Loucy (cell line): ENCODE results near the gene MET.
"Not testable (repeated sequence)": the region's sequence is repeated elsewhere in the genome, so short reads cannot be mapped to it uniquely, and the experiment has no call there.

Experiments
- H2AFZ ChIP-seq: fragments of 200-600 bp; sonication (generic); 2 replicates; pipeline ENCODE4 v1.6.0; 2016; ENCODE audit warnings: antibody characterized with exemption, mild to moderate bottlenecking, low read length, moderate library complexity
- H3F3A ChIP-seq: fragments of 200-600 bp; 2 replicates; pipeline ENCODE4 v1.6.0; 2016; ENCODE audit warnings: antibody characterized with exemption, low read depth, mild to moderate bottlenecking
- H3K27me3 ChIP-seq: fragments of 200-600 bp; sonication (generic); 2 replicates; pipeline ENCODE4 v1.6.1; 2014; ENCODE audit warnings: low read length, mild to moderate bottlenecking; ENCODE audit not compliant: insufficient read depth, poor library complexity, severe bottlenecking
- H3K36me3 ChIP-seq: fragments of 200-600 bp; sonication (generic); 2 replicates; pipeline ENCODE4 v1.6.1; 2016; ENCODE audit warnings: low read length; ENCODE audit not compliant: insufficient read depth
- H3K4me1 ChIP-seq: fragments of 200-600 bp; sonication (generic); 2 replicates; pipeline ENCODE4 v1.5.1; 2014; ENCODE audit warnings: low read length, mild to moderate bottlenecking; ENCODE audit not compliant: insufficient read depth, poor library complexity, severe bottlenecking
- H3K4me2 ChIP-seq: fragments of 200-600 bp; sonication (generic); 2 replicates; pipeline ENCODE4 v1.6.0; 2014; ENCODE audit warnings: antibody characterized with exemption, low read length, low read depth, mild to moderate bottlenecking; ENCODE audit not compliant: poor library complexity, severe bottlenecking
- H3K4me3 ChIP-seq: fragments of 200-600 bp; sonication (generic); 2 replicates; pipeline ENCODE4 v1.5.1; 2014; ENCODE audit warnings: low read length, mild to moderate bottlenecking, mixed read lengths; ENCODE audit not compliant: poor library complexity, severe bottlenecking
- H3K79me2 ChIP-seq: fragments of 200-600 bp; sonication (generic); 2 replicates; pipeline ENCODE4 v1.6.1; 2014; ENCODE audit warnings: low read length; ENCODE audit not compliant: insufficient read depth
- H3K9ac ChIP-seq: fragments of 200-600 bp; sonication (generic); 2 replicates; pipeline ENCODE4 v1.6.0; 2014; ENCODE audit warnings: mild to moderate bottlenecking, low read depth, low read length, moderate library complexity; ENCODE audit not compliant: poor library complexity, severe bottlenecking
- H3K9me2 ChIP-seq: fragments of 200-600 bp; sonication (generic); replicated peaks from 2 replicates; pipeline ENCODE4 v1.6.1; 2016; ENCODE audit warnings: low read depth, low read length, mixed read lengths
- H3K9me3 ChIP-seq: fragments of 200-600 bp; sonication (generic); 2 replicates; pipeline ENCODE4 v1.6.1; 2014; ENCODE audit warnings: mild to moderate bottlenecking, antibody characterized with exemption, low read length, low read depth; ENCODE audit not compliant: insufficient read depth
- H4K20me1 ChIP-seq: fragments of 200-600 bp; sonication (generic); 2 replicates; pipeline ENCODE4 v1.6.0; 2014; ENCODE audit warnings: antibody characterized with exemption, low read length, mild to moderate bottlenecking; ENCODE audit not compliant: insufficient read depth, poor library complexity, severe bottlenecking
- EZH2phosphoT487 ChIP-seq: fragments of 200-600 bp; IDR thresholded peaks from 2 replicates; pipeline ENCODE4 v1.6.1; 2018; ENCODE audit warnings: antibody characterized with exemption, mild to moderate bottlenecking, moderate library complexity, borderline replicate concordance
- TF ChIP-seq, protein P1 (sequence below): fragments of 200-600 bp; sonication (generic); conservative IDR thresholded peaks from 2 replicates; pipeline ENCODE4 v1.5.1; 2014; ENCODE audit warnings: mild to moderate bottlenecking, antibody characterized with exemption, low read length

MET gene

DNA sequence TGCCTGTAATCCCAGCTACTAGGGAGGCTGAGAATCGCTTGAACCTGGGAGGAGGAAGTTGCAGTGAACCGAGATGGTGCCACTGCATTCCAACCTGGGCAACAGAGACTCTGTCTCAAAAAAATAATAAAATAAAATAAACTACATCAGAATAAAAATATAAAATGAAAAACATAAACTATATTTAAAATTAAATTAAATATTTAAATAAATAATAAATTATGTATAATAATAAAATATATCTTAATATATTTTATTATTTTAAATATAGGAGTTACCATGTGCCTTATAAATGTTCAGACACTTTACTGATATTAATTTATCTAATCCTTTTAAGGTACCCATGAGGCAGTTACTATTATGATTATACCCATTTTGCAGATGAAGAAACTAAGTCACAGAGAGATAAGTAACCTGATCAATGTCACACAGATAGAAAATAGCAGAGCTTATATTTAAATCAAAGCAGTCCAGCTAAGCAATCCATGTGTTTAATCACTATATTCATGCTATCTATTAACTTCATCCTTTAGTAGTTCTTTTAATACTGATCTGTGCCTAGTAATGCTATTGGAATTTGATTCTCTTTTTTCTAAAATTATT, 30.3 kb upstream of the MET start:
- Histone ChIP-seq H3K4me3 (no peak overlapping the region), H3K79me2 (no peaks in the 10 kb centered on the region), H4K20me1 (no peaks in the 10 kb centered on the region), H3K27me3 (no peaks in the 10 kb centered on the region), H3K4me2 (no peak overlapping the region), H3K9ac (no peak overlapping the region), H2AFZ (no peak overlapping the region), H3K9me2 (no peaks in the 10 kb centered on the region), H3K4me1 (no peaks in the 10 kb centered on the region), H3F3A (no peaks in the 10 kb centered on the region), H3K9me3 (no peaks in the 10 kb centered on the region), H3K36me3 (no peaks in the 10 kb centered on the region)
- TF ChIP-seq, protein P1, sequence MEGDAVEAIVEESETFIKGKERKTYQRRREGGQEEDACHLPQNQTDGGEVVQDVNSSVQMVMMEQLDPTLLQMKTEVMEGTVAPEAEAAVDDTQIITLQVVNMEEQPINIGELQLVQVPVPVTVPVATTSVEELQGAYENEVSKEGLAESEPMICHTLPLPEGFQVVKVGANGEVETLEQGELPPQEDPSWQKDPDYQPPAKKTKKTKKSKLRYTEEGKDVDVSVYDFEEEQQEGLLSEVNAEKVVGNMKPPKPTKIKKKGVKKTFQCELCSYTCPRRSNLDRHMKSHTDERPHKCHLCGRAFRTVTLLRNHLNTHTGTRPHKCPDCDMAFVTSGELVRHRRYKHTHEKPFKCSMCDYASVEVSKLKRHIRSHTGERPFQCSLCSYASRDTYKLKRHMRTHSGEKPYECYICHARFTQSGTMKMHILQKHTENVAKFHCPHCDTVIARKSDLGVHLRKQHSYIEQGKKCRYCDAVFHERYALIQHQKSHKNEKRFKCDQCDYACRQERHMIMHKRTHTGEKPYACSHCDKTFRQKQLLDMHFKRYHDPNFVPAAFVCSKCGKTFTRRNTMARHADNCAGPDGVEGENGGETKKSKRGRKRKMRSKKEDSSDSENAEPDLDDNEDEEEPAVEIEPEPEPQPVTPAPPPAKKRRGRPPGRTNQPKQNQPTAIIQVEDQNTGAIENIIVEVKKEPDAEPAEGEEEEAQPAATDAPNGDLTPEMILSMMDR: no peak
- TF ChIP-seq EZH2phosphoT487: no peak

DNA sequence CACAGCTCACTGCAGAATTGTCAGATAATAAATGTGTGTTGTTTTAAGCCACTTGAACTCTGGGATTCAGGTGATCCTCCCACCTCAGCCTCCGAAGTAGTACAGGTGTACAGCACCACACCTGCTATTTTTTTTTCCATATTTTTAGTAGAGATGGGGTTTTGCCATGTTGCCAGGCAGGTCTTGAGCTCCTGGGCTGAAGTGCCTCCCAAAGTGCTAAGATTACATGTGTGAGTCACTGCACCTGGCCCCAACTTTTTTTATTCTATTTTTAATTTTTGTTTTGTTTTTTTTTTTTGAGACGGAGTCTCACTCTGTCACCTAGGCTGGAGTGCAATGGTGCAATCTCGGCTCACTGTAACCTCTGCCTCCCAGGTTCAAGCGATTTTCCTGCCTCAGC, 28.8 kb upstream of the MET start:
- H4K20me1 ChIP-seq, H3K9me2 ChIP-seq, H3K79me2 ChIP-seq, H3F3A ChIP-seq, H3K4me1 ChIP-seq, H3K4me3 ChIP-seq, H3K9me3 ChIP-seq, H3K27me3 ChIP-seq, H3K9ac ChIP-seq, H3K36me3 ChIP-seq, H2AFZ ChIP-seq, H3K4me2 ChIP-seq: not testable (repeated sequence)

DNA sequence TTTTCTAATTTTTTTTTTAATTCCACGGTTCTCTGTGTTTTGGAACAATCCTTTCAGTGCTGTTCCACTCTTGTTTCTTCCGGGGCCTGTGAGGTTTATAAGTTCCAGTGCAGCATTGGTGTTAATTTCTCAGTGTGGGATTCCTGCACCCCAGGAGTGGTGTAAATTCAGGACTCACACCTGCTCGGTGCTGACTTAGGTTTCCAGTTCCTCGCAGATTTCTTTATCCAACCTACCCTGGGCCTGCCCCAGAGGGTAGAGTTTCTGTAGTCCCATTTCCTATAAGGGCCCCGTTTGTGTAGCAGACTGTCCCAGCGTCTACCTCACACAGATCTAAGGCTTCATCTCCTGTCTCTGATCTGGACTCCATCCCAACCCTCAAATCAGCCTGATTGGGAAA, 27.4 kb upstream of the MET start:
- Histone ChIP-seq H3K36me3 (no peaks in the 10 kb centered on the region), H3K4me1 (no peaks in the 10 kb centered on the region), H3K79me2 (no peaks in the 10 kb centered on the region), H3K9me3 (no peaks in the 10 kb centered on the region), H3K9me2 (no peaks in the 10 kb centered on the region), H3K4me3 (no peak overlapping the region), H4K20me1 (no peaks in the 10 kb centered on the region), H2AFZ (no peak overlapping the region), H3K4me2 (no peak overlapping the region), H3K27me3 (no peaks in the 10 kb centered on the region), H3F3A (no peaks in the 10 kb centered on the region), H3K9ac (no peak overlapping the region)
- TF ChIP-seq, protein P1: no peak
- TF ChIP-seq EZH2phosphoT487: no peak

DNA sequence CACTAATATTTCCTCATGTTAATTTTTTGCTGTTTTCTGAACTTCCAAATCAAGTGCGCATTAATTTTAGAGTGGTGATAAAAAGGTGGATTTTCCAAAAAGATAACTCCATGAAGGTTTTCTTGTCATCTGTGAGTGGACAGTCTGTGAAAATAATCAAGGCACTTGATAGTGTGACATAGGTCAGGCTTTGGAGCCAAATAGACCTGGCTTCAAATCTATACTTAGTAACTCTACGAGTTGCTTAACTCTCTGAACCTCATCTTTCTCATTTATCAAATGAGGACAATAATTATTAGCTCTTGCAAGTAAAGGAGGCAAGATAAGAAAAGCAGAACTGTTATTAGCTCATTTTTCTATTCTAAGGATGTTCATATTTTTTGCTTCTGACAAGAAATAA, 24.7 kb upstream of the MET start:
- Histone ChIP-seq H4K20me1 (no peaks in the 10 kb centered on the region), H3K9ac (no peak overlapping the region), H3K4me3 (no peak overlapping the region), H3K36me3 (no peaks in the 10 kb centered on the region), H3F3A (no peaks in the 10 kb centered on the region), H2AFZ (no peak overlapping the region), H3K9me2 (no peaks in the 10 kb centered on the region), H3K27me3 (no peaks in the 10 kb centered on the region), H3K79me2 (no peaks in the 10 kb centered on the region), H3K9me3 (no peaks in the 10 kb centered on the region), H3K4me1 (no peaks in the 10 kb centered on the region), H3K4me2 (no peak overlapping the region)
- no peak for TF ChIP-seq EZH2phosphoT487
- TF ChIP-seq, protein P1: no peak
